ENCODE measurements around the gene BICC1.

Gene BICC1

GRCh38 chr10:58608351-58608750 lies 95.7 kb downstream of the BICC1 start:
- no peak for DNase-seq (ENCODE audit: low read depth)

GRCh38 chr10:58608826-58609531 lies 96.3 kb downstream of the BICC1 start:
- no peak for DNase-seq (ENCODE audit: low read depth)

GRCh38 chr10:58609532-58610150 lies 97.0 kb downstream of the BICC1 start:
- DNase-seq (ENCODE audit: low read depth) = no peak

- no peak for DNase-seq (ENCODE audit: low read depth)
Measured at GRCh38 chr10:58615237-58615935, 102.7 kb downstream of the BICC1 start.

- DNase-seq (ENCODE audit: low read depth) = no peak
Measured at GRCh38 chr10:58618158-58618676, 105.5 kb downstream of the BICC1 start.

GRCh38 chr10:58621379-58622077 lies 108.9 kb downstream of the BICC1 start:
- no peak for DNase-seq (ENCODE audit: low read depth)

- DNase-seq (ENCODE audit: low read depth) = no peak
Measured at GRCh38 chr10:58622246-58622645, 109.6 kb downstream of the BICC1 start.

GRCh38 chr10:58625070-58625469 lies 112.4 kb downstream of the BICC1 start:
- DNase-seq (ENCODE audit: low read depth) = no peak

- DNase-seq (ENCODE audit: low read depth) = no peak
Measured at GRCh38 chr10:58627392-58627791, 114.7 kb downstream of the BICC1 start.

- DNase-seq (ENCODE audit: low read depth) = no peak
Measured at GRCh38 chr10:58631715-58632114, 119.0 kb downstream of the BICC1 start.

GRCh38 chr10:58632216-58632615 lies 119.5 kb downstream of the BICC1 start:
- DNase-seq (ENCODE audit: low read depth) = no peak

GRCh38 chr10:58637352-58637751 lies 124.7 kb downstream of the BICC1 start:
- DNase-seq (ENCODE audit: low read depth) = no peak

- no peak for DNase-seq (ENCODE audit: low read depth)
Measured at GRCh38 chr10:58638388-58638787, 125.7 kb downstream of the BICC1 start.

GRCh38 chr10:58641095-58641531 lies 128.4 kb downstream of the BICC1 start:
- DNase-seq (ENCODE audit: low read depth) = no peak

GRCh38 chr10:58641708-58642107 lies 129.0 kb downstream of the BICC1 start:
- DNase-seq (ENCODE audit: low read depth) = no peak

GRCh38 chr10:58642283-58642682 lies 129.6 kb downstream of the BICC1 start:
- no peak for DNase-seq (ENCODE audit: low read depth)

GRCh38 chr10:58642916-58643428 lies 130.3 kb downstream of the BICC1 start:
- no peak for DNase-seq (ENCODE audit: low read depth)

GRCh38 chr10:58644311-58644710 lies 131.6 kb downstream of the BICC1 start:
- DNase-seq (ENCODE audit: low read depth) = no peak

GRCh38 chr10:58645416-58646146 lies 132.9 kb downstream of the BICC1 start:
- no peak for DNase-seq (ENCODE audit: low read depth)

GRCh38 chr10:58647376-58648112 lies 134.9 kb downstream of the BICC1 start:
- no peak for DNase-seq (ENCODE audit: low read depth)

- no peak for DNase-seq (ENCODE audit: low read depth)
Measured at GRCh38 chr10:58648131-58648530, 135.5 kb downstream of the BICC1 start.
